Smooth muscle cell (in vitro differentiated cells): Measurements from ENCODE around the gene ZNF692. TPM values are rescaled to one million over a fixed set of nuclear protein-coding genes. Genes with fewer than 3 reads are reported as not detected.
A peak's percentile ranks its signal among the peaks of the same experiment; 100 is the strongest.

Experiments
- DNase-seq: peaks from one replicate; lab custom pipeline; 2025; ENCODE audit not compliant: unreplicated experiment; lab: John Stamatoyannopoulos, UW
- H2AFZ ChIP-seq: fragments of 200-600 bp; sonication (generic); 2 replicates; pipeline ENCODE4 v1.6.0; 2016; ENCODE audit warnings: antibody characterized with exemption, low read depth, mild to moderate bottlenecking
- H3F3A ChIP-seq: fragments of 200-600 bp; sonication (generic); 2 replicates; pipeline ENCODE4 v1.6.0; 2017; ENCODE audit warnings: antibody characterized with exemption, low read depth
- H3K27ac ChIP-seq: fragments of 200-600 bp; sonication (generic); 2 replicates; pipeline ENCODE4 v1.5.1; 2016; ENCODE audit warnings: low read depth, mild to moderate bottlenecking
- H3K27me3 ChIP-seq: fragments of 200-600 bp; sonication (generic); 2 replicates; pipeline ENCODE4 v1.6.1; 2016; ENCODE audit warnings: low read depth, mild to moderate bottlenecking
- H3K36me3 ChIP-seq: fragments of 200-600 bp; sonication (generic); 2 replicates; pipeline ENCODE4 v1.5.1; 2016; ENCODE audit warnings: low read depth
- H3K4me1 ChIP-seq: fragments of 200-600 bp; sonication (generic); 2 replicates; pipeline ENCODE4 v1.5.1; 2016; ENCODE audit warnings: low read depth
- H3K4me2 ChIP-seq: fragments of 200-600 bp; sonication (generic); 2 replicates; pipeline ENCODE4 v1.6.0; 2016; ENCODE audit warnings: mild to moderate bottlenecking
- H3K4me3 ChIP-seq: fragments of 200-600 bp; sonication (generic); 2 replicates; pipeline ENCODE4 v1.5.1; 2016; ENCODE audit warnings: mild to moderate bottlenecking
- H3K79me2 ChIP-seq: fragments of 200-600 bp; sonication (generic); 2 replicates; pipeline ENCODE4 v1.6.0; 2016; ENCODE audit warnings: low read depth, mild to moderate bottlenecking
- H3K9ac ChIP-seq: fragments of 200-600 bp; sonication (generic); 2 replicates; pipeline ENCODE4 v1.6.0; 2016; ENCODE audit warnings: low read depth
- H3K9me3 ChIP-seq: fragments of 200-600 bp; sonication (generic); replicated peaks from 2 replicates; pipeline ENCODE4 v1.5.1; 2016; ENCODE audit warnings: low read depth
- H4K20me1 ChIP-seq: fragments of 200-600 bp; sonication (generic); 2 replicates; pipeline ENCODE4 v1.6.0; 2016; ENCODE audit warnings: low read depth
- WGBS: methylation state at CpG from one replicate; pipeline ENCODE4 v1.1.7; 2016; ENCODE audit warnings: low lambda C conversion rate; 5-methylcytosine and 5-hydroxymethylcytosine counted together
- polyA plus RNA-seq: library from polyadenylated mRNA; unstranded; fragments of >200 nt; fragmentation: Nextera tagmentation; extraction: Ambion mirVana; gene quantifications from 2 replicates; pipeline ENCODE4 v1.2.1, GENCODE V29; 2016
- total RNA-seq: library from RNA; depleted of rRNA; stranded (reverse); fragments of >200 nt; gene quantifications from 2 replicates; pipeline ENCODE4 v1.2.3, GENCODE V29; 2014
- TF ChIP-seq, protein P1 (sequence below): fragments of 200-600 bp; sonication (generic); IDR thresholded peaks from 2 replicates; pipeline ENCODE4 v1.5.1; 2017; ENCODE audit warnings: borderline replicate concordance, mild to moderate bottlenecking, antibody characterized with exemption; ENCODE audit not compliant: insufficient read depth, poor library complexity, severe bottlenecking

ZNF692 gene
- total and polyA plus RNA-seq, 2 experiments from 2014 or later: 24.8 to 25.9 TPM

- Histone ChIP-seq H3K27ac (peak overlapping the region; percentile 95), H4K20me1 (peaks cover 41% of the 10 kb centered on the region), H3K4me3 (peak overlapping the region; percentile 78), H3F3A (peaks cover 4% of the 10 kb centered on the region), H3K9ac (peak overlapping the region; percentile 97), H3K4me2 (peak overlapping the region; percentile 86), H3K79me2 (peaks cover 54% of the 10 kb centered on the region), H3K4me1 (peaks cover 19% of the 10 kb centered on the region), H3K9me3 (no peaks in the 10 kb centered on the region), H2AFZ (no peak overlapping the region), H3K27me3 (no peaks in the 10 kb centered on the region), H3K36me3 (no peaks in the 10 kb centered on the region)
- TF ChIP-seq, protein P1, sequence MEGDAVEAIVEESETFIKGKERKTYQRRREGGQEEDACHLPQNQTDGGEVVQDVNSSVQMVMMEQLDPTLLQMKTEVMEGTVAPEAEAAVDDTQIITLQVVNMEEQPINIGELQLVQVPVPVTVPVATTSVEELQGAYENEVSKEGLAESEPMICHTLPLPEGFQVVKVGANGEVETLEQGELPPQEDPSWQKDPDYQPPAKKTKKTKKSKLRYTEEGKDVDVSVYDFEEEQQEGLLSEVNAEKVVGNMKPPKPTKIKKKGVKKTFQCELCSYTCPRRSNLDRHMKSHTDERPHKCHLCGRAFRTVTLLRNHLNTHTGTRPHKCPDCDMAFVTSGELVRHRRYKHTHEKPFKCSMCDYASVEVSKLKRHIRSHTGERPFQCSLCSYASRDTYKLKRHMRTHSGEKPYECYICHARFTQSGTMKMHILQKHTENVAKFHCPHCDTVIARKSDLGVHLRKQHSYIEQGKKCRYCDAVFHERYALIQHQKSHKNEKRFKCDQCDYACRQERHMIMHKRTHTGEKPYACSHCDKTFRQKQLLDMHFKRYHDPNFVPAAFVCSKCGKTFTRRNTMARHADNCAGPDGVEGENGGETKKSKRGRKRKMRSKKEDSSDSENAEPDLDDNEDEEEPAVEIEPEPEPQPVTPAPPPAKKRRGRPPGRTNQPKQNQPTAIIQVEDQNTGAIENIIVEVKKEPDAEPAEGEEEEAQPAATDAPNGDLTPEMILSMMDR: no peak
- WGBS: 93% methylated on average over 3 of the region's 3 CpGs
- no peak for DNase-seq
These were observed 34.2 kb downstream of the ZNF692 start for GRCh38 chr1:248824701-248825100.

DNA sequence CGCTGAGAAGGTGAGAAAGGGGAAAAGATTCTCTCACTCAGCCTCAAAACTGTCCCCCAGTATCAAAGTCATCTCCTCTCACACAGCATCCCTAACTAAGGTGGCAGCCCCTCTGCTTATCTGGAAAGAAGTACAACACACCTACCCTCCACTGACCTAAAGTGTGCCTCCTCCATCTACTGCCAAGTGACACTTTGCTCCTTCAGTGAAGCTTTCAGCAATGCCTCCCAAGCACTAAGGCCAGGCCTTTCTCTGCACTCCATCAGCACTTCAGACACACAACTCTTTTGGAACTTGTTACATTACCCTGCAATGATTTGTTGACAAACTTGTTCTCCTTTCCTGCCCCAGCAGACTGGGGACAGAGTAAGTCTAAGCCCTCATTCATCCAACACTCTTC is 34.6 kb downstream of the ZNF692 start:
- Histone ChIP-seq H3F3A (peaks cover 4% of the 10 kb centered on the region), H3K9me3 (no peaks in the 10 kb centered on the region), H3K27ac (no peak overlapping the region), H3K9ac (peak overlapping the region; percentile 97), H3K36me3 (no peaks in the 10 kb centered on the region), H2AFZ (no peak overlapping the region), H3K27me3 (no peaks in the 10 kb centered on the region), H3K4me3 (peak overlapping the region; percentile 78), H3K4me1 (peaks cover 19% of the 10 kb centered on the region), H3K4me2 (peak overlapping the region; percentile 86), H3K79me2 (peaks cover 58% of the 10 kb centered on the region), H4K20me1 (peaks cover 45% of the 10 kb centered on the region)
- 88% methylated on average over 1 of the region's 1 CpG for WGBS
- TF ChIP-seq, protein P1: no peak
- no peak for DNase-seq

GRCh38 chr1:248823517-248824001 is 35.3 kb downstream of the ZNF692 start:
- WGBS: 96% methylated on average over 2 of the region's 2 CpGs
- no peak overlapping the region for H3K27ac ChIP-seq

More at GRCh38 chr1:248823517-248824001, 35.3 kb downstream of the ZNF692 start:
- H2AFZ ChIP-seq: no peak overlapping the region
- no peaks in the 10 kb centered on the region for H3K9me3 ChIP-seq
- no peak overlapping the region for H3K9ac ChIP-seq
- H3K4me3 ChIP-seq: no peak overlapping the region
- peak overlapping the region; percentile 86 for H3K4me2 ChIP-seq
- no peak for DNase-seq
- H3F3A ChIP-seq: peaks cover 4% of the 10 kb centered on the region
- H3K4me1 ChIP-seq: peaks cover 19% of the 10 kb centered on the region
- no peaks in the 10 kb centered on the region for H3K36me3 ChIP-seq
- TF ChIP-seq, protein P1: no peak
- H4K20me1 ChIP-seq: peaks cover 53% of the 10 kb centered on the region
- peaks cover 63% of the 10 kb centered on the region for H3K79me2 ChIP-seq
- no peaks in the 10 kb centered on the region for H3K27me3 ChIP-seq
